ENCODE results near the gene ARHGAP23. TPM values are rescaled to one million over a fixed set of nuclear protein-coding genes. Genes with fewer than 3 reads are reported as not detected.

ARHGAP23 gene
- total RNA-seq, 1 experiment from 2014 or later = 83.5 TPM

GRCh38 chr17:38448208-38448771 lies 20.0 kb downstream of the ARHGAP23 start:
- Mint-ChIP-seq H3K9me3 (ENCODE audit: unreplicated experiment) (no peaks in the 10 kb centered on the region), H3K4me3 (ENCODE audit: unreplicated experiment) (no peak overlapping the region), H3K27me3 (ENCODE audit: insufficient read depth, unreplicated experiment) (peaks cover 5% of the 10 kb centered on the region), H3K4me1 (ENCODE audit: low read depth, unreplicated experiment) (peaks cover 28% of the 10 kb centered on the region), H3K27ac (ENCODE audit: unreplicated experiment) (peak overlapping the region; percentile 72), H3K36me3 (ENCODE audit: insufficient read depth, unreplicated experiment) (peaks cover 19% of the 10 kb centered on the region)
- Histone ChIP-seq H3K27me3 (replicated peaks; ENCODE audit: control insufficient read depth, insufficient read depth, low read length) (no peaks in the 10 kb centered on the region), H3K4me1 (peaks cover 59% of the 10 kb centered on the region), H3K4me3 (ENCODE audit: low read depth, low read length) (no peak overlapping the region), H3K9me3 (no peaks in the 10 kb centered on the region), H3K36me3 (ENCODE audit: control insufficient read depth, insufficient read depth, low read length) (no peaks in the 10 kb centered on the region)
- DNase-seq = no peak
- intact Hi-C loops (cut with micrococcal nuclease; ENCODE audit: unreplicated experiment) = no loop called here
- BruUV-seq (replicated peaks) = no TSS peak
- no peak for TF ChIP-seq CTCF (IDR thresholded peaks at IDR 0.05; ENCODE audit: insufficient read depth in 1 of 2, low read depth in 1 of 2, low read length in 1 of 2, severe bottlenecking in 1 of 2, unreplicated experiment in 1 of 2)
- POLR2A ChIA-PET = no interaction called here
- CTCF ChIA-PET = interaction anchor here (0.6 to 0.7 kb wide), 3 partner anchors 15 to 25 kb away, joined by 3 to 4 read pairs (median 3); no protein-coding TSS in a partner anchor

GRCh38 chr17:38449364-38449763 lies 21.1 kb downstream of the ARHGAP23 start:
- Mint-ChIP-seq H3K27ac (ENCODE audit: unreplicated experiment) (peak overlapping the region; percentile 97), H3K4me3 (ENCODE audit: unreplicated experiment) (peak overlapping the region; percentile 68), H3K27me3 (ENCODE audit: insufficient read depth, unreplicated experiment) (peaks cover 6% of the 10 kb centered on the region), H3K4me1 (ENCODE audit: low read depth, unreplicated experiment) (peaks cover 30% of the 10 kb centered on the region), H3K9me3 (ENCODE audit: unreplicated experiment) (no peaks in the 10 kb centered on the region), H3K36me3 (ENCODE audit: insufficient read depth, unreplicated experiment) (peaks cover 22% of the 10 kb centered on the region)
- no peak for TF ChIP-seq CTCF (IDR thresholded peaks at IDR 0.05; ENCODE audit: insufficient read depth in 1 of 2, low read depth in 1 of 2, low read length in 1 of 2, severe bottlenecking in 1 of 2, unreplicated experiment in 1 of 2)
- Histone ChIP-seq H3K27me3 (replicated peaks; ENCODE audit: control insufficient read depth, insufficient read depth, low read length) (no peaks in the 10 kb centered on the region), H3K4me3 (ENCODE audit: low read depth, low read length) (no peak overlapping the region), H3K4me1 (peaks cover 57% of the 10 kb centered on the region), H3K9me3 (no peaks in the 10 kb centered on the region), H3K36me3 (ENCODE audit: control insufficient read depth, insufficient read depth, low read length) (no peaks in the 10 kb centered on the region)
- intact Hi-C loops (cut with micrococcal nuclease; ENCODE audit: unreplicated experiment) = no loop called here
- ChIA-PET CTCF (no interaction called here), POLR2A (no interaction called here)
- DNase-seq = peak; percentile 81 to 96
- no TSS peak for BruUV-seq (replicated peaks)

- Histone ChIP-seq H3K9me3 (no peaks in the 10 kb centered on the region), H3K36me3 (ENCODE audit: control insufficient read depth, insufficient read depth, low read length) (no peaks in the 10 kb centered on the region), H3K27me3 (replicated peaks; ENCODE audit: control insufficient read depth, insufficient read depth, low read length) (no peaks in the 10 kb centered on the region), H3K4me3 (ENCODE audit: low read depth, low read length) (no peak overlapping the region), H3K4me1 (peaks cover 63% of the 10 kb centered on the region)
- peak overlapping the region; percentile 94 for H3K4me3 Mint-ChIP-seq (ENCODE audit: unreplicated experiment)
- TF ChIP-seq CTCF (IDR thresholded peaks at IDR 0.05; ENCODE audit: insufficient read depth in 1 of 2, low read depth in 1 of 2, low read length in 1 of 2, severe bottlenecking in 1 of 2, unreplicated experiment in 1 of 2) = no peak
- peaks cover 22% of the 10 kb centered on the region for H3K36me3 Mint-ChIP-seq (ENCODE audit: insufficient read depth, unreplicated experiment)
- H3K9me3 Mint-ChIP-seq (ENCODE audit: unreplicated experiment) = no peaks in the 10 kb centered on the region
- BruUV-seq (replicated peaks) = TSS peak; percentile 13
- H3K4me1 Mint-ChIP-seq (ENCODE audit: low read depth, unreplicated experiment) = peaks cover 39% of the 10 kb centered on the region
- POLR2A ChIA-PET = interaction anchor here (0.5 kb wide), 1 partner anchor 123 kb away, joined by 5 read pairs; no protein-coding TSS in a partner anchor
- CTCF ChIA-PET = interaction anchor here (0.7 to 0.9 kb wide), 2 partner anchors 20 to 108 kb away, joined by 4 to 5 read pairs; no protein-coding TSS in a partner anchor
- no peak for DNase-seq
- H3K27ac Mint-ChIP-seq (ENCODE audit: unreplicated experiment) = peak overlapping the region; percentile 97
- intact Hi-C loops (cut with micrococcal nuclease; ENCODE audit: unreplicated experiment) = no loop called here
- peaks cover 8% of the 10 kb centered on the region for H3K27me3 Mint-ChIP-seq (ENCODE audit: insufficient read depth, unreplicated experiment)
Observed at GRCh38 chr17:38450557-38451029, 22.3 kb downstream of the ARHGAP23 start.
